ENCODE results near the gene CDH4. TPM values are rescaled to one million over a fixed set of nuclear protein-coding genes. Genes with fewer than 3 reads are reported as not detected.

CDH4 gene
- total RNA-seq, 1 donor, result 0.18 TPM

GRCh38 chr20:61663521-61664425, 411.7 kb downstream of the CDH4 start:
- no peak overlapping the region for H3K4me3 ChIP-seq (ENCODE audit: low read depth, low read length)
- TF ChIP-seq, protein P1, sequence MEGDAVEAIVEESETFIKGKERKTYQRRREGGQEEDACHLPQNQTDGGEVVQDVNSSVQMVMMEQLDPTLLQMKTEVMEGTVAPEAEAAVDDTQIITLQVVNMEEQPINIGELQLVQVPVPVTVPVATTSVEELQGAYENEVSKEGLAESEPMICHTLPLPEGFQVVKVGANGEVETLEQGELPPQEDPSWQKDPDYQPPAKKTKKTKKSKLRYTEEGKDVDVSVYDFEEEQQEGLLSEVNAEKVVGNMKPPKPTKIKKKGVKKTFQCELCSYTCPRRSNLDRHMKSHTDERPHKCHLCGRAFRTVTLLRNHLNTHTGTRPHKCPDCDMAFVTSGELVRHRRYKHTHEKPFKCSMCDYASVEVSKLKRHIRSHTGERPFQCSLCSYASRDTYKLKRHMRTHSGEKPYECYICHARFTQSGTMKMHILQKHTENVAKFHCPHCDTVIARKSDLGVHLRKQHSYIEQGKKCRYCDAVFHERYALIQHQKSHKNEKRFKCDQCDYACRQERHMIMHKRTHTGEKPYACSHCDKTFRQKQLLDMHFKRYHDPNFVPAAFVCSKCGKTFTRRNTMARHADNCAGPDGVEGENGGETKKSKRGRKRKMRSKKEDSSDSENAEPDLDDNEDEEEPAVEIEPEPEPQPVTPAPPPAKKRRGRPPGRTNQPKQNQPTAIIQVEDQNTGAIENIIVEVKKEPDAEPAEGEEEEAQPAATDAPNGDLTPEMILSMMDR (IDR thresholded peaks at IDR 0.05; ENCODE audit: insufficient read depth, low read length), result no peak
- no peak for DNase-seq (ENCODE audit: low read depth)

DNA sequence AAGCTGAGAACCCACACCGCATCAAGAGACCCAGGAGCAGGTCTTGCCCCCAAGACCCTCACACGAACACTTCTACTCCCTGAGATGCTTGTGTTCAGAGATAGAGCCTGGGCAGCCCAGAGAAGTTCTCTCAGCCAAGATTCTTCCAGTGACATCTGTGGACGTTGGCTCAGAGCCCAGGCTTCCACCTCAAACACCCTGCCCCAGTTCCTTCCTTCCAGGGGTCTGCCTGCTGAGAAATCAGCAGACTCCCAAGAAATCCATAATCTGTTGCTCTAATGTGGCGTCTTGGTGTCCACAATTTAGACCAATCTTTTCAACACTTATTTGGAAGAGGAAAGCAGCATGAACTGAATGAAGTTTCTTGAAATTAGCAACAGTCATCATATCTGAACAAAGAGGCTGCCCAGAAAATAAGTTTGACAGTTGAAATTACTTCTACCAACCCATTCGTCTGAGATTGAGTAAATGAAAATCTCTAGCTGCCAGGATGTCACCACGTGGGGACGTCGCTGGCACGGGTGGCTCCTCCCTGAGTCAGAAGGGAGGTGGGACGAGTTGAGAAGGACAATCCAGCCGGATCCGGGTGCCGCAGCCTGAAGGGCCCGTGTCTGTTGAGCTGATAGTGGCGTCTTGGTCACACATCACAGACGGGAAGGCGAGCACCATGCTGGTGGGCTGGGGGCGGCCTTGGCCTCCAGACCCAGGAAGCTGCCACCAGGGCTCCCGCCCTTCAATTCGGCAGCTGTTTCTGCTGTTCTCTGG, 412.7 kb downstream of the CDH4 start:
- TF ChIP-seq, protein P1 (IDR thresholded peaks at IDR 0.05; ENCODE audit: insufficient read depth, low read length), result no peak
- H3K4me3 ChIP-seq (ENCODE audit: low read depth, low read length), result no peak overlapping the region
- DNase-seq (ENCODE audit: low read depth), result no peak

DNA sequence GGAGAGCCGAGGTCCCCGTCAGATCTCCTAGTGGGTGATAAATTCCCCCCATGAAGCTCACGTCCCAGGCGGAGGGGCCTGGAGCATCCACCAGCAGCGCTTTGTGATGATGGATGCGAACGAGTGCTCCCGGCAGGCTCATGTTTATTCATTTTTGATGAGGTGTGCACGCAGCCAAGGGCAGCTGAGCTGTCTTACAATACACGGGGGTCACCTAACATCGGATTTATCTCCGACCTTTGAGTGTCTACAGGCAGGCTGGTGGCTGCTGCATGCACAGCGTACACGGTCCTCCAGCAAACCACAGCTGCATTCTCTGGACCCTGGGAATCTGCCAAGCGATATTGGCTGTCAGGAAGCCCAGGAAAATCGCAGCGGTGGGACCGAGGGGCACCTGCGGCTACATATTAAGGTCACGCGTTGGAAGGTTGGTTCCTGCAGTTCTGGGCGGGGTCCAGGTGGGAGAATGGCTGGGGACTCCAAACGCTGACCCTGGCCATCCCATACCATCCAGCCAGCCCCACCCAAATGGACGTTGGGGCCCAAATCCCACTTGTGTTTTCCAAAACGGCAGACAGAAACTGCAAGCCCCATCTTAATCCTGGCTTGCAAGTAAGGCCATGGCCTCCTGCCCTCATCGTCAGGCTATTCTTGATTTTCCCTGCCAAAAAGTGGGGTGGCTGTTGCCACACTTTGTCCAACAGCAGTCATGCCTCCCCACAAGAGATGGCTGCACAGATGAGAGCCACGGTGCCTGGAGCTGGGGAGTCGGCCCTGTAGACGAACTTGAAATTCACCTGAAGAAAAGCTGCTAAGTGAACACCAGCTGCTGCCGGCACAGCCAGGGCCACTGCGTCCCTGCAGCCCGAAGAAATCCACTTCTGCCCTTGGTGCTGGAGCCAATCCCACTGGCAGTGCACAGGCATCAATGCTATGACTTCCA, 413.7 kb downstream of the CDH4 start:
- TF ChIP-seq, protein P1 (IDR thresholded peaks at IDR 0.05; ENCODE audit: insufficient read depth, low read length), result no peak
- DNase-seq (ENCODE audit: low read depth), result no peak
- H3K4me3 ChIP-seq (ENCODE audit: low read depth, low read length), result no peak overlapping the region

- H3K4me3 ChIP-seq (ENCODE audit: low read depth, low read length), result no peak overlapping the region
- no peak for DNase-seq (ENCODE audit: low read depth)
- TF ChIP-seq, protein P1 (IDR thresholded peaks at IDR 0.05; ENCODE audit: insufficient read depth, low read length), result no peak
These were observed 414.4 kb downstream of the CDH4 start for GRCh38 chr20:61666471-61666832.

GRCh38 chr20:61667056-61667792, 415.2 kb downstream of the CDH4 start:
- no peak overlapping the region for H3K4me3 ChIP-seq (ENCODE audit: low read depth, low read length)
- no peak for DNase-seq (ENCODE audit: low read depth)
- TF ChIP-seq, protein P1 (IDR thresholded peaks at IDR 0.05; ENCODE audit: insufficient read depth, low read length), result no peak
